Transverse colon (tissue), 3 donors: ENCODE results near the gene SEPTIN14.

Experiments used
- EP300 ChIP-seq: sonication (generic); formaldehyde crosslinking; IDR thresholded peaks from one replicate; pipeline ENCODE4 v1.6.1; 2017; ENCODE audit warnings: antibody characterized with exemption, low read depth
- POLR2A ChIP-seq: fragments of 450-650 bp; IDR thresholded peaks from one replicate; pipeline ENCODE4 v1.6.1; 2016; ENCODE audit warnings: antibody characterized with exemption, mild to moderate bottlenecking, moderate library complexity
- TF ChIP-seq, protein P1 (sequence below), 5 experiments: fragments of 200-600 bp in 3 of 5; fragments of 450-650 bp in 2 of 5; sonication (generic) in 3 of 5; IDR thresholded peaks; 1 replicate in 2 of 5; 2 replicates in 3 of 5; pipeline ENCODE4 v1.5.1; 2016 to 2017; ENCODE audit warnings: antibody characterized with exemption in 5 of 5, inconsistent platforms in 3 of 5, mild to moderate bottlenecking in 2 of 5, moderate library complexity in 1 of 5

GRCh38 chr7:55792048-55792447, 70.5 kb downstream of the SEPTIN14 start:
- TF ChIP-seq POLR2A (no peak), EP300 (no peak)
- TF ChIP-seq, protein P1, sequence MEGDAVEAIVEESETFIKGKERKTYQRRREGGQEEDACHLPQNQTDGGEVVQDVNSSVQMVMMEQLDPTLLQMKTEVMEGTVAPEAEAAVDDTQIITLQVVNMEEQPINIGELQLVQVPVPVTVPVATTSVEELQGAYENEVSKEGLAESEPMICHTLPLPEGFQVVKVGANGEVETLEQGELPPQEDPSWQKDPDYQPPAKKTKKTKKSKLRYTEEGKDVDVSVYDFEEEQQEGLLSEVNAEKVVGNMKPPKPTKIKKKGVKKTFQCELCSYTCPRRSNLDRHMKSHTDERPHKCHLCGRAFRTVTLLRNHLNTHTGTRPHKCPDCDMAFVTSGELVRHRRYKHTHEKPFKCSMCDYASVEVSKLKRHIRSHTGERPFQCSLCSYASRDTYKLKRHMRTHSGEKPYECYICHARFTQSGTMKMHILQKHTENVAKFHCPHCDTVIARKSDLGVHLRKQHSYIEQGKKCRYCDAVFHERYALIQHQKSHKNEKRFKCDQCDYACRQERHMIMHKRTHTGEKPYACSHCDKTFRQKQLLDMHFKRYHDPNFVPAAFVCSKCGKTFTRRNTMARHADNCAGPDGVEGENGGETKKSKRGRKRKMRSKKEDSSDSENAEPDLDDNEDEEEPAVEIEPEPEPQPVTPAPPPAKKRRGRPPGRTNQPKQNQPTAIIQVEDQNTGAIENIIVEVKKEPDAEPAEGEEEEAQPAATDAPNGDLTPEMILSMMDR (IDR thresholded peaks at IDR 0.05) = no peak
